ENCODE measurements around the gene LRRC42.

- TF ChIP-seq POLR2A (IDR thresholded peaks at IDR 0.05) (no peak), CTCF (IDR thresholded peaks at IDR 0.05) (no peak)
These were observed 63.3 kb downstream of the LRRC42 start for GRCh38 chr1:54009406-54009805.
